DMS 273 (cell line): ENCODE results near the gene PDF.

Experiments
- DNase-seq: peaks from one replicate; lab custom pipeline; 2025; ENCODE audit not compliant: unreplicated experiment; lab: John Stamatoyannopoulos, UW

The PDF gene

DNA sequence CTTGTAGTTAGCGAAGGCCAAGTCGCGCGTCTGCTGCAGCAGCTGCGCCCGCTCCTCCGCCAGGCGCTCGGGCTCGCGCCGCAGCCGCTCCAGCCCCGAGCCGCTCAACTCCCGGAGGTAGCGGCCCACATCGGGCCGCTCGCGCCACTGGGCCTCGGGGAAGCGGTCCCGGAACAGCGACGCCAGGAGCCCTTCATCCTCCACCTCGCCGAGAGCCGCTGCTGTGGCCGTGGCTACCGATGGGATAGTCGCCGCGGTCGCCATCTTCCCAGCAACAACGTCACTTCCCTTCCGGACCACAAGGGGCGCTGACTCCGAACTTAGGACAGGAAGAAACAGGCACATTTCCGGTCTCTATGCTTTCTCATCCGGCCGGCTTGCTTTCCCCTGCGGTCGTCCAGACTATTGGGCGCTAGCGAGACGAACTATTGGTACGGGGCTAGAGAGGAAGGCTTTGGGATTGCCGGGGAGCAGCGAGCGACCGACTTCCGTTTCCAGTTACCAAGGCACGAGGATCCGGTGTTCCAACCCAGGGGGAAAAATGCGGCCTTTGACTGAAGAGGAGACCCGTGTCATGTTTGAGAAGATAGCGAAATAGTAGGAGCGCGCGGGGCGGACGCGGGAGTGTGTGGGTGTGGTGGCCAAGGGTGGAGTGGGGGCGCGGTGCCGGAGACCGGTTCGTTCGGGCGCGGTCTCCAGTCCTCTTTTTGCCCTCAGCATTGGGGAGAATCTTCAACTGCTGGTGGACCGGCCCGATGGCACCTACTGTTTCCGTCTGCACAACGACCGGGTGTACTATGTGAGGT, 9.1 kb upstream of the PDF start, which contains the start of the genes COG8 and NIP7:
Gene COG8, minus strand, starts transcription at position 276 of the 806 bp plus-strand sequence. Its CDS starts 12 bp downstream, at position 264.
Gene NIP7, plus strand, starts transcription at position 484 of the 806 bp plus-strand sequence. Its CDS starts 58 bp downstream, at position 542.
- peak; percentile 99 for DNase-seq

DNA sequence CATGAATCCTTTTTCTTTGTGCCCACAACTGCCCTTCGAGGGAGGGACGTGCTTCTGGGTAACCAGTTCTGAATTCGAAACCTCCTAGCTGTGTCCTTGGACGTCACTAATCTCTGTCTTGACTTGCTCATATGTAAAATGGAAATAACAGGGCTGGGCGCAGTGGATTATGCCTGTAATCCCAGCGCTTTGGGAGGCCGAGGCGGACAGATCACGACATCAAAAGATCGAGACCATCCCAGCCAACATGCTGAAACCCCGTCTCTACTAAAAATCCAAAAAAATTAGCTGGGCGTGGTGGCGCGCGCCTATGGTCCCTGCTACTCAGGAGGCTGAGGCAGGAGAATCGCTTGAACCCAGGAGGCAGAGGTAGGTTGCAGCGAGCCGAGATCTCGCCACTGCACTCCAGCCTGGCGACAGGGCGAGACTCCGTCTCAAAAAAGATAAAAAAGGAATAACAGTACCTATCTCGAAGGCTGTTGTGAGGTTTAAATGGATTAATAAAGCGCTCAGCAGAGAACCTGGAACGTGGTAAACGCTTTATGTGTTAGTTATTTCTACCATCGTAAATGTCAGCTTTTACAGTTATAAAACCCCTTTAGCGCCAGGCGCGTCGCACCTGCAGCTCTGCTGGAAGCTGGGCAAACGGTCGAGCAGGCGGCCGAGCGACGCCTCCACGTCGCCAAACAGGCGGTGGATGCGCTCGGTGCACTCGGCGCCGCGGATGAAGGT, 8.3 kb upstream of the PDF start:
- DNase-seq, result no peak

GRCh38 chr16:69334696-69335095, 4.3 kb upstream of the PDF start:
- DNase-seq, result no peak

DNA sequence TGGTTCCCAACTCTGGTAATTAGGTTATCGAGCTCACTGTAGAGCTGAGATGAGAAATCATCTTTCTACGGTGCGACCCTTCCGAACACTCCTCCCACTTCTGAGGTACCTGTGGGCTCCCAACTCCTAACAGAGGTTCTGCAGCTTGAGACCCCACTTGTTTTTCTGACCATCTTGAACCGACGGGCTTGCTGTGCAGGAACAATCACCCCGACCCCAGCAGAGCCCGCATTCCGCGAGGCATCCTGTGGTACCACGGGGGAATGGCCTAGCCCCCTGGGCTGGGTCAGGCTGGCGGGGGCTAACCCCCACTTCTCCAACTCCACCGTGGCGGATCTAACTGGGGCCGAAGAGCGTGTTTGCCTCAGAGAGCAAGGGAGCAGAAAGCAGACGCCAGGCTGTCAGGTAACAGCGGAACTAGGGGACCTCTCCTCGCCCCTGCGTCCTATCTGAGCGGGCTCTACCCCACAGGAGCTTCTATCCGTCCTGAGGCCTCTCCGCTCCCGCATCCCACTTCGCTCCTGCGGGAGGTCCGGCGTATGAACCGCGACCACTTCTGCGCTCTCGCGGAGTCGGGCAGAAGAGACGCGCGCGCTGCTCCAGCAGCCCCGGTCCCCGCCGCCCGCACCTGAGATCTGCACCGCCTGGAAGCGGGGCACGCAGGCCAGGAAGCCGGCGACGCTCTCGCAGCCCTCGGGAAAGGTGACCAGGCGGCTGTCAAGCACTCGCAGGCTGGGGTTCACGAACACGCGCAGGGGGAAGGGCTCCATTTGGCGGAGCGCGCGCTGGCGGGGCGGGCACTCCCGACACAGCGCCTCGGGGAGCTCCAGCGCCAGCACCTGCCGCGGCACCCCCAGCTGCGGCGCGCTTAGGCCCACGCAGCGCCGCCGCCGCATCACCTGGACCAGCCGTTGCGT, 761 bp downstream of the PDF start:
- peak; percentile 76 for DNase-seq

GRCh38 chr16:69328854-69329316, 1.5 kb downstream of the PDF start:
- peak; percentile 77 for DNase-seq

- DNase-seq, result no peak
These were observed 2.6 kb downstream of the PDF start for GRCh38 chr16:69327585-69328310.

- no peak for DNase-seq
These were observed 4.1 kb downstream of the PDF start for GRCh38 chr16:69326172-69326873.

- no peak for DNase-seq
These were observed 4.6 kb downstream of the PDF start for GRCh38 chr16:69325784-69326171.

GRCh38 chr16:69324585-69325253, 5.7 kb downstream of the PDF start:
- no peak for DNase-seq

GRCh38 chr16:69324013-69324531, 6.3 kb downstream of the PDF start:
- peak; percentile 73 for DNase-seq

DNA sequence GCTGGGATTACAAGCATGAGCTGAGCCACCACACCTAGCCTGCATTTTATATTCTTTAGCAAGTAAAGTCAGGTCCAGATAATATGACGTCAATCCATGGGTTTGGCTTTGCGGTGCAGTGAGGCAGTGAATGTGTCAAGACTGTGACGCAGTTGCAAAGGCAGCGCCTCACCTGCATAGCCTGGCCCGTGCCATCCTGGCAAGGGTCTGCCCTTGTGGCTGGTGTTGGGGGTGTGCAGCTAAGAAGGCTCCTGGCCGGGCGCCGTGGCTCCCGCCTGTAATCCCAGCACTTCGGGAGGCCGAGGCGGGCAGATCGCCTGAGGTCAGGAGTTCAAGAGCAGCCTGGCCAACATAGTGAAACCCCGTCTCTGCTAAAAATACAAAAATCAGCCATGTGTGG, 7.0 kb downstream of the PDF start:
- no peak for DNase-seq

GRCh38 chr16:69322343-69322742, 8.0 kb downstream of the PDF start:
- no peak for DNase-seq

DNA sequence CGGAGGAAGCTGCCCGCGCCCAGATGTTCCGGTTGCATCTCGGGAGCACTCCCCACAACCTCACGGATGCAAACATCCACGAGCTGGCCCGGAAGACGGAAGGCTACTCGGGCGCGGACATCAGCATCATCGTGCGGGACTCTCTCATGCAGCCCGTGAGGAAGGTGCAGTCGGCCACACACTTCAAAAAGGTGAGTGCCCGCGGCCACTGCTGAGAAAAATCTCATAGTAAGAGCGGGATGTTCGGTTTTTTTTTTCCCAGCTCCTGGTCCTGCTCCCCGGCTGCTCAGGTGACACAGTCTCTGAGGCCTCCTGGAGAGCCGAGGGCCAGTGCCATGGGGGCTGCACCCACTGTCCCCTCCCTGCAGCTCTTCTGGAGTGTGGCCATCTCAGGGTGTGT, 9.3 kb downstream of the PDF start:
- DNase-seq, result no peak

DNA sequence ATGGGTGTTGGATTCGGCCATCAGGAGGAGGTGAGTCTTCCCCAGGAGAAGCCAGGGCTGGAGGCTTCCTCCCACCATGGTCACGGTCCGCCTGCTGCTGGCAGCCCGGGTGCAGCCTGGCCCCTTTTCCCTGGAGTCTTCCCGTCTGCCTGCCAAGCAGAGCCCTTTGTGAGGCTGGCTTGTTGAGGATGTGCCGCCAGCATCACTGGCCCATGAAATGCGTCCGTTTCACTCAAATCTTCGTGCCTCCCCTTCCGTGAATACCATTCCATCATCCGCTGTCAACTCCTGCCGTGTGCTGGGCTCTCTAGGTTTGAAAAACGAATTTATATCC, 9.7 kb downstream of the PDF start:
- DNase-seq, result no peak

GRCh38 chr16:69319826-69320739, 10.3 kb downstream of the PDF start:
- DNase-seq, result no peak

DNA sequence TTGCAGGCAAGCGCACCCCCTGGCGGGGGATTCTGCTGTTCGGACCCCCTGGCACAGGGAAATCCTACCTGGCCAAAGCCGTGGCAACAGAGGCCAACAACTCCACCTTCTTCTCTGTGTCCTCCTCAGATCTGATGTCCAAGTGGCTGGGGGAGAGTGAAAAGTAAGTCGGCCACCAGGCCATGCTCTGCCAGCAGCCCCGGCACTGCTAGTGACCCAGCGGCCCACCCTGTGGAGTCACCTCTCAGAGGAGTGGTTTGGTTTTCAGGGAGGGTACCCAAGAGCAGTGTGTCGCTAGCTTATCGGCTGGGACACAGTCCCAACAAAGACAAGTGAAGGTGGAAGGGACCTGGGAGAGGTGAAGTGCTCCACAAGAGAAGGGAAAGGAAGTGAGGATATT, 11.0 kb downstream of the PDF start:
- no peak for DNase-seq

GRCh38 chr16:69318911-69319289, 11.5 kb downstream of the PDF start:
- no peak for DNase-seq
